Keratinocyte (primary cell): ENCODE results near the gene PRIMPOL. TPM values are rescaled to one million over a fixed set of nuclear protein-coding genes. Genes with fewer than 3 reads are reported as not detected.

ENCODE experiments used
- DNase-seq: peaks from one replicate; pipeline ENCODE4 v3.0.0-alpha.2; 2011; ENCODE audit warnings: low read depth, missing footprints, low spot score
- FAIRE-seq: peaks from 2 replicates; lab custom pipeline; 2011; peaks lifted over from hg19 to GRCh38; lab: Jason Lieb, UNC
- H2AFZ ChIP-seq: 2 replicates; pipeline ENCODE4 v1.6.0; 2012; ENCODE audit warnings: low read length, control low read depth, inconsistent platforms; ENCODE audit not compliant: control insufficient read depth
- H3K27ac ChIP-seq: 2 replicates; pipeline ENCODE4 v1.5.1; 2011; ENCODE audit warnings: low read length; ENCODE audit not compliant: control insufficient read depth, insufficient read depth
- H3K27me3 ChIP-seq: 3 replicates; pipeline ENCODE4 v1.6.0; 2011; ENCODE audit warnings: low read length; ENCODE audit not compliant: control insufficient read depth, insufficient read depth; ENCODE audit errors: extremely low read depth
- H3K36me3 ChIP-seq, 2 experiments: 2 replicates in 1 of 2; 3 replicates in 1 of 2; pipeline ENCODE4 v1.5.1; 2011; ENCODE audit warnings: low read length in 2 of 2, mild to moderate bottlenecking in 1 of 2; ENCODE audit not compliant: control insufficient read depth in 2 of 2, insufficient read depth in 2 of 2; ENCODE audit errors: extremely low read depth in 1 of 2
- H3K4me1 ChIP-seq: 3 replicates; pipeline ENCODE4 v1.5.1; 2011; ENCODE audit warnings: low read length; ENCODE audit not compliant: control insufficient read depth, insufficient read depth; ENCODE audit errors: extremely low read depth
- H3K4me2 ChIP-seq: 3 replicates; pipeline ENCODE4 v1.6.0; 2011; ENCODE audit warnings: low read depth, low read length; ENCODE audit not compliant: control insufficient read depth, insufficient read depth; ENCODE audit errors: extremely low read depth
- H3K4me3 ChIP-seq, 3 experiments: fragments of 200-600 bp in 1 of 3; sonication (generic) in 1 of 3; 2 replicates in 2 of 3; 3 replicates in 1 of 3; pipeline ENCODE4 v1.5.1; 2011 to 2016; ENCODE audit warnings: low read length in 3 of 3, mild to moderate bottlenecking in 3 of 3, control low read depth in 2 of 3, inconsistent platforms in 1 of 3, low read depth in 1 of 3, mixed read lengths in 1 of 3, mixed run types in 1 of 3, moderate library complexity in 1 of 3; ENCODE audit not compliant: control insufficient read depth in 2 of 3, insufficient read depth in 2 of 3; ENCODE audit errors: extremely low read depth in 1 of 3
- H3K79me2 ChIP-seq: 2 replicates; pipeline ENCODE4 v1.6.0; 2012; ENCODE audit warnings: low read length; ENCODE audit not compliant: control insufficient read depth, insufficient read depth
- H3K9ac ChIP-seq: 3 replicates; pipeline ENCODE4 v1.6.0; 2011; ENCODE audit warnings: low read length; ENCODE audit not compliant: control insufficient read depth, insufficient read depth; ENCODE audit errors: extremely low read depth
- H3K9me1 ChIP-seq: 3 replicates; pipeline ENCODE4 v1.6.0; 2011; ENCODE audit warnings: low read length; ENCODE audit not compliant: control insufficient read depth, insufficient read depth; ENCODE audit errors: extremely low read depth
- H3K9me3 ChIP-seq: 2 replicates; pipeline ENCODE4 v1.5.1; 2012; ENCODE audit warnings: low read depth, low read length; ENCODE audit not compliant: control insufficient read depth
- H4K20me1 ChIP-seq: 3 replicates; pipeline ENCODE4 v1.6.0; 2011; ENCODE audit warnings: low read length; ENCODE audit not compliant: control insufficient read depth, insufficient read depth; ENCODE audit errors: extremely low read depth
- EZH2 ChIP-seq: IDR thresholded peaks from one replicate; pipeline ENCODE4 v1.6.1; 2012; ENCODE audit warnings: inconsistent platforms, mild to moderate bottlenecking, low read length, moderate library complexity
- dilution Hi-C: fragments of 300-500 bp; cut with MboI; formaldehyde crosslinking; loops from one replicate; pipeline ENCODE4 v1.7.0; 2020; ENCODE audit warnings: low sequenced_read_pairs; ENCODE audit not compliant: extremely low pct_ligation_motif_present
- polyA plus RNA-seq, 5 experiments: library from polyadenylated mRNA; depleted of rRNA in 3 of 5; stranded (reverse) in 3 of 5; stranded (forward) in 1 of 5; unstranded in 1 of 5; fragments of >200 nt; gene quantifications; 1 replicate in 1 of 5; 2 replicates in 3 of 5; 3 replicates in 1 of 5; pipeline versions ENCODE4 v1.2.1 to v1.2.3, GENCODE V29; 2011 to 2012; ENCODE audit warnings: missing spikeins in 2 of 5, low read depth in 1 of 5, low replicate concordance in 1 of 5
- TF ChIP-seq, protein P1 (sequence below), 3 experiments: IDR thresholded peaks in 1 of 3; conservative IDR thresholded peaks in 1 of 3; optimal IDR thresholded peaks in 1 of 3; 2 replicates in 2 of 3; 3 replicates in 1 of 3; pipeline versions ENCODE3 to v1.5.1; 2011; ENCODE audit warnings: low read length in 3 of 3, mild to moderate bottlenecking in 3 of 3, moderate library complexity in 2 of 3, control low read depth in 1 of 3, inconsistent platforms in 1 of 3; ENCODE audit not compliant: insufficient read depth in 2 of 3; ENCODE audit errors: extremely low read depth in 1 of 3

The PRIMPOL gene
- polyA plus RNA-seq, 1 donor (not counting 4 experiments of a cell fraction or from before 2014, with no cell fraction given) = 22.8 TPM

DNA sequence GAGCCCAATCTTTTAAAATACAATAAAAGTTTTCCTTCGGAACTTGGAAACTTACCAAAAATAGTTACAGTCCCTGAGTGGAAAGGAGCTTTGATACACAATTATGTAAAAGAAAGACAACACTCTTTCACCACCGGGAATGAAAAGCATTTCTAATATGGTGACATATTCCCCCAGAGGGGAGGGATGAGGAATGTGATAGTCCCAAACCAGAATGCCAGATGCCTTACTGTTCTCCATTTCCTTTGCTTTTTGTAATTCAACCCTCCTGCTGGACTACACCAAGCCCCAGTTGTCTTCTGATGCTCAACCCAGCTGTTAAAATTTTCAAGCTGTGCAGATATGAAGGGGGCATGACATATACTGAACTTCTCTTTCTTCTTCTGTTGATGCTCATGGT is 4.1 kb downstream of the PRIMPOL start:
- peaks cover 7% of the 10 kb centered on the region for H3K79me2 ChIP-seq
- H4K20me1 ChIP-seq = no peaks in the 10 kb centered on the region
- FAIRE-seq = no peak
- no peaks in the 10 kb centered on the region for H3K9me1 ChIP-seq
- dilution Hi-C loops = no loop called here
- no peak overlapping the region for H3K4me3 ChIP-seq
- no peak for DNase-seq
- TF ChIP-seq, protein P1, sequence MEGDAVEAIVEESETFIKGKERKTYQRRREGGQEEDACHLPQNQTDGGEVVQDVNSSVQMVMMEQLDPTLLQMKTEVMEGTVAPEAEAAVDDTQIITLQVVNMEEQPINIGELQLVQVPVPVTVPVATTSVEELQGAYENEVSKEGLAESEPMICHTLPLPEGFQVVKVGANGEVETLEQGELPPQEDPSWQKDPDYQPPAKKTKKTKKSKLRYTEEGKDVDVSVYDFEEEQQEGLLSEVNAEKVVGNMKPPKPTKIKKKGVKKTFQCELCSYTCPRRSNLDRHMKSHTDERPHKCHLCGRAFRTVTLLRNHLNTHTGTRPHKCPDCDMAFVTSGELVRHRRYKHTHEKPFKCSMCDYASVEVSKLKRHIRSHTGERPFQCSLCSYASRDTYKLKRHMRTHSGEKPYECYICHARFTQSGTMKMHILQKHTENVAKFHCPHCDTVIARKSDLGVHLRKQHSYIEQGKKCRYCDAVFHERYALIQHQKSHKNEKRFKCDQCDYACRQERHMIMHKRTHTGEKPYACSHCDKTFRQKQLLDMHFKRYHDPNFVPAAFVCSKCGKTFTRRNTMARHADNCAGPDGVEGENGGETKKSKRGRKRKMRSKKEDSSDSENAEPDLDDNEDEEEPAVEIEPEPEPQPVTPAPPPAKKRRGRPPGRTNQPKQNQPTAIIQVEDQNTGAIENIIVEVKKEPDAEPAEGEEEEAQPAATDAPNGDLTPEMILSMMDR (optimal IDR thresholded peaks at IDR 0.05 in 1 of 3, IDR thresholded peaks at IDR 0.05 in 1 of 3, conservative IDR thresholded peaks at IDR 0.05 in 1 of 3; ENCODE audit: extremely low read depth in 1 of 3, insufficient read depth in 2 of 3, low read length in 3 of 3) = no peak
- no peak for TF ChIP-seq EZH2
- H3K9me3 ChIP-seq = no peaks in the 10 kb centered on the region
- no peak overlapping the region for H3K27ac ChIP-seq
- no peaks in the 10 kb centered on the region for H3K27me3 ChIP-seq
- no peaks in the 10 kb centered on the region for H3K4me1 ChIP-seq
- no peak overlapping the region for H2AFZ ChIP-seq
- no peak overlapping the region for H3K9ac ChIP-seq
- H3K4me2 ChIP-seq = no peak overlapping the region
- no peaks in the 10 kb centered on the region for H3K36me3 ChIP-seq

DNA sequence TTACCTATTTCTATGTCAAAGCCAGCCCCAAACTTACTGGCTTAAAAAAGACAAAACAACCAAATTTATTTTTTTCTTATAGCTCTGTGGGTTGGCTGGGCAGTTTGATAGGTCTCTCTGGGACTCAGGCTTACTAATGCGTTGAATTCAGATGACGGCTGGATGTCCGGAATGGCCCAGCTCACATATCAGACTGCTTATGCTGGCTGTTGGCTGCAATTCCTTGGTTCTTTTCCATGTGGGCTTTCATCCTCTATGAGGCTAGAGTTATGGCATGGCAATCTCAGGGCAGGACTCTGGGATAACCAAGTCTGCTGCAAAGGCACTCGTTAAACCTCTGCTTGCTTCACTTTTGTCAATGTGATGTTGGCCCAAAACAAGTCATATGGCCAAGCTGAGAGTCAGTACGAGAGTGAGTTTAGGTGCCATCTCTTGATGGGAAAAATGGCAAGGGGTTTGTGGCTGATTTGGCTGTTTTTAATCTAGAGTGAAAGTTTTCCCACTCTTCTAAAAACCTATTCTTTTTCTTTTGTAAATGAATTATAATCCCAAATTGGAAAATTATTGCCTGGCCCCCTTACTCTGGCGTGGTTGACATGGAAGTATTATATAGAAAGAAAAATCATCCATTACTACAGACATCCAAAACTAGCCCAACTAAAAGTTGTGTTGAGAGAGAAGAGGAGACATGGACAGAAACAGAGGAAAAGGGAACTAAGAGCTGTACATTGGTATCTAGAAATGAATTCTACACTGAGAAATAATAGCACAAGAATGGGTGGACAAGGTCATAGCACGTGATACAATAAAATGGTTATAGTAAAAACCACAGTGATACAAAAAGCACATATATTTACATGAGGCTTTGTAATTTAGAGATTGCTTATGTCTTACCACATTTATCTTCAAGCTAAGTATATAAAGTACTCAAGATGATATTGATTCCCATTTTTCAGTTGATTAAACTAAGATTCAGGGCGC is 6.6 kb downstream of the PRIMPOL start:
- H3K4me3 ChIP-seq = no peak overlapping the region
- no peak for TF ChIP-seq EZH2
- TF ChIP-seq, protein P1 (optimal IDR thresholded peaks at IDR 0.05 in 1 of 3, IDR thresholded peaks at IDR 0.05 in 1 of 3, conservative IDR thresholded peaks at IDR 0.05 in 1 of 3; ENCODE audit: extremely low read depth in 1 of 3, insufficient read depth in 2 of 3, low read length in 3 of 3) = no peak
- H3K27me3 ChIP-seq = no peaks in the 10 kb centered on the region
- H3K4me1 ChIP-seq = no peaks in the 10 kb centered on the region
- H3K79me2 ChIP-seq = no peaks in the 10 kb centered on the region
- no peaks in the 10 kb centered on the region for H4K20me1 ChIP-seq
- H3K9ac ChIP-seq = no peak overlapping the region
- no peak for DNase-seq
- H2AFZ ChIP-seq = no peak overlapping the region
- no peak overlapping the region for H3K27ac ChIP-seq
- no peak overlapping the region for H3K4me2 ChIP-seq
- H3K36me3 ChIP-seq = no peaks in the 10 kb centered on the region
- no peaks in the 10 kb centered on the region for H3K9me1 ChIP-seq
- dilution Hi-C loops = no loop called here
- FAIRE-seq = no peak
- no peaks in the 10 kb centered on the region for H3K9me3 ChIP-seq
